Osteocyte (in vitro differentiated cells): ENCODE data around the gene GTPBP1. TPM values are rescaled to one million over a fixed set of nuclear protein-coding genes. Genes with fewer than 3 reads are reported as not detected.

ENCODE experiments used
- DNase-seq: peaks from one replicate; pipeline ENCODE4 v3.0.0; 2021; ENCODE audit warnings: mixed read lengths; ENCODE audit not compliant: unreplicated experiment; ENCODE audit errors: extremely low spot score
- H3K27ac Mint-ChIP-seq: one replicate; pipeline ENCODE4 v1.8.0; 2021; ENCODE audit warnings: mild to moderate bottlenecking, mixed read lengths; ENCODE audit not compliant: unreplicated experiment
- H3K27me3 Mint-ChIP-seq: one replicate; pipeline ENCODE4 v1.8.0; 2021; ENCODE audit warnings: mixed read lengths; ENCODE audit not compliant: unreplicated experiment
- H3K36me3 Mint-ChIP-seq: one replicate; pipeline ENCODE4 v1.8.0; 2021; ENCODE audit warnings: mixed read lengths; ENCODE audit not compliant: unreplicated experiment
- H3K4me1 Mint-ChIP-seq: one replicate; pipeline ENCODE4 v1.8.0; 2021; ENCODE audit warnings: mixed read lengths; ENCODE audit not compliant: unreplicated experiment
- H3K4me3 Mint-ChIP-seq: one replicate; pipeline ENCODE4 v1.8.0; 2021; ENCODE audit warnings: mild to moderate bottlenecking, moderate library complexity, mixed read lengths; ENCODE audit not compliant: unreplicated experiment
- H3K9me3 Mint-ChIP-seq: one replicate; pipeline ENCODE4 v1.8.0; 2021; ENCODE audit warnings: mixed read lengths; ENCODE audit not compliant: unreplicated experiment
- total RNA-seq: library from RNA; stranded (reverse); gene quantifications from 2 replicates; pipeline ENCODE4 v1.2.1, GENCODE V29; 2021
- TF ChIP-seq, protein P1 (sequence below): fragments of 200-600 bp; sonication (generic); IDR thresholded peaks from 2 replicates; pipeline ENCODE4 v1.5.0; 2021; ENCODE audit warnings: antibody characterized with exemption, mild to moderate bottlenecking, moderate library complexity

GTPBP1 gene
- total RNA-seq, 1 donor from 2014 or later: 68.8 TPM

- Mint-ChIP-seq H3K36me3 (peaks cover 67% of the 10 kb centered on the region), H3K4me1 (peaks cover 25% of the 10 kb centered on the region), H3K9me3 (no peaks in the 10 kb centered on the region), H3K27ac (no peak overlapping the region), H3K4me3 (no peak overlapping the region), H3K27me3 (no peaks in the 10 kb centered on the region)
- TF ChIP-seq, protein P1, sequence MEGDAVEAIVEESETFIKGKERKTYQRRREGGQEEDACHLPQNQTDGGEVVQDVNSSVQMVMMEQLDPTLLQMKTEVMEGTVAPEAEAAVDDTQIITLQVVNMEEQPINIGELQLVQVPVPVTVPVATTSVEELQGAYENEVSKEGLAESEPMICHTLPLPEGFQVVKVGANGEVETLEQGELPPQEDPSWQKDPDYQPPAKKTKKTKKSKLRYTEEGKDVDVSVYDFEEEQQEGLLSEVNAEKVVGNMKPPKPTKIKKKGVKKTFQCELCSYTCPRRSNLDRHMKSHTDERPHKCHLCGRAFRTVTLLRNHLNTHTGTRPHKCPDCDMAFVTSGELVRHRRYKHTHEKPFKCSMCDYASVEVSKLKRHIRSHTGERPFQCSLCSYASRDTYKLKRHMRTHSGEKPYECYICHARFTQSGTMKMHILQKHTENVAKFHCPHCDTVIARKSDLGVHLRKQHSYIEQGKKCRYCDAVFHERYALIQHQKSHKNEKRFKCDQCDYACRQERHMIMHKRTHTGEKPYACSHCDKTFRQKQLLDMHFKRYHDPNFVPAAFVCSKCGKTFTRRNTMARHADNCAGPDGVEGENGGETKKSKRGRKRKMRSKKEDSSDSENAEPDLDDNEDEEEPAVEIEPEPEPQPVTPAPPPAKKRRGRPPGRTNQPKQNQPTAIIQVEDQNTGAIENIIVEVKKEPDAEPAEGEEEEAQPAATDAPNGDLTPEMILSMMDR: no peak
- no peak for DNase-seq
These were observed 20.3 kb downstream of the GTPBP1 start for GRCh38 chr22:38725900-38726655.

GRCh38 chr22:38727123-38727522 lies 21.4 kb downstream of the GTPBP1 start:
- H3K4me3 Mint-ChIP-seq: no peak overlapping the region
- H3K27me3 Mint-ChIP-seq: no peaks in the 10 kb centered on the region
- no peak for DNase-seq
- no peak overlapping the region for H3K27ac Mint-ChIP-seq
- H3K9me3 Mint-ChIP-seq: no peaks in the 10 kb centered on the region
- peaks cover 64% of the 10 kb centered on the region for H3K36me3 Mint-ChIP-seq
- TF ChIP-seq, protein P1: no peak
- peaks cover 23% of the 10 kb centered on the region for H3K4me1 Mint-ChIP-seq

DNA sequence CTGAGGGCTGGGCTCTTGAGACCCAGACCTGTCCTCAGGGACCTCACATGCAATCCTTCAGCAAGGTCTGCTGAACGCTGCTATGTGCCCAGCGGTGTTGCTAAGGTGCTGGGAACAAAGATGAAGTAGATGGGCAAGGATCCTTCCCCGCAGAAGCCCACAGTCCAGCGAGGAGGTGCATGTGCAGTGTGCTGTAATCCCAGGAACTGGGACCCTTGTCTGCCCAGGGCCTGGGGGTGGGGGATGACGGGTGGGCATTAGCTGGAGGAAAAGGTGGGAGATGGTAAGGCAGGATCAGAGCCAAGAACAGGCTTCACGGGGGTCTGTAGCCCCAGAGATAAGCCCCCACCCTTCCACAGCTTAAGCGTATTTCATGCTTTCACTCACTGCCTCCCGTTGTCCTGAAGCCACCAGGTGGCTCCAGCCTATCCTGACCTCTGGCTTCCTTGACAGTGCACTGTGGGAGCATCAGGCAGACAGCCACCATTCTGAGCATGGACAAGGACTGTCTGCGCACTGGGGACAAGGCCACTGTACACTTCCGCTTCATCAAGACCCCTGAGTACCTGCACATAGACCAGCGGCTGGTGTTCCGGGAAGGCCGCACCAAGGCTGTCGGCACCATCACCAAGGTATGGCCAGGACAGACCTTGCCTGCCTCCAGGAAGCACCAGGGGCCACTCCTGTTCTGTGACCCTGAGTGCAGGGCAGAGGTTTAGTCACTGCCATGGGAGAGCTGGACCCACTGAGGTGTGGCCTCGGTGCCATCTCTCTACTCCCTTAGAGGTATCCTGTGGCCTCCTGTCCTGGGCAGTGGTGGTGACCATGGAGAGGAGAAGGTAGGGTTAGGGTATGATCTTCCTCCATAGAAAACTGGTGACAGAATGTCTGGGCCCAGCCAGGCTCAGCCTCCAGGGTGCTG lies 22.0 kb downstream of the GTPBP1 start:
- no peak for DNase-seq
- Mint-ChIP-seq H3K27me3 (no peaks in the 10 kb centered on the region), H3K4me1 (peaks cover 30% of the 10 kb centered on the region), H3K36me3 (peaks cover 59% of the 10 kb centered on the region), H3K27ac (peak overlapping the region; percentile 23), H3K9me3 (no peaks in the 10 kb centered on the region), H3K4me3 (no peak overlapping the region)
- TF ChIP-seq, protein P1: no peak

GRCh38 chr22:38728871-38729796 lies 23.4 kb downstream of the GTPBP1 start:
- H3K27ac Mint-ChIP-seq: peak overlapping the region; percentile 46
- peaks cover 40% of the 10 kb centered on the region for H3K4me1 Mint-ChIP-seq
- H3K27me3 Mint-ChIP-seq: no peaks in the 10 kb centered on the region
- DNase-seq: no peak
- peaks cover 57% of the 10 kb centered on the region for H3K36me3 Mint-ChIP-seq
- H3K4me3 Mint-ChIP-seq: no peak overlapping the region
- TF ChIP-seq, protein P1: no peak
- no peaks in the 10 kb centered on the region for H3K9me3 Mint-ChIP-seq
